Activated CD4-positive, CD25-positive, alpha-beta regulatory T cell (primary cell): ENCODE data around the gene FIBP.
A peak's percentile ranks its signal among the peaks of the same experiment; 100 is the strongest.

Source experiments
- DNase-seq, 4 experiments: peaks; one replicate each; lab custom pipeline; 2025; lab: John Stamatoyannopoulos, UW

The FIBP gene

GRCh38 chr11:65888163-65888814 lies at the start of gene FIBP:
Gene FIBP, minus strand, starts transcription at chr11:65888471. Its CDS starts 53 bp downstream, at chr11:65888418.
- DNase-seq, result peak; percentile 93 to 96 (median 93)

- DNase-seq, result no peak
These were observed 49.5 kb upstream of the FIBP start for GRCh38 chr11:65937766-65938165.

- DNase-seq, result no peak
These were observed 45.7 kb upstream of the FIBP start for GRCh38 chr11:65934014-65934413.

GRCh38 chr11:65932558-65932919 lies 44.3 kb upstream of the FIBP start:
- no peak for DNase-seq

- no peak for DNase-seq
These were observed 43.7 kb upstream of the FIBP start for GRCh38 chr11:65931773-65932557.

- no peak for DNase-seq
These were observed 40.4 kb upstream of the FIBP start for GRCh38 chr11:65928667-65929066.

GRCh38 chr11:65927904-65928397 lies 39.7 kb upstream of the FIBP start:
- peak; percentile 24 to 61 (median 57) for DNase-seq

- DNase-seq, result no peak
These were observed 37.1 kb upstream of the FIBP start for GRCh38 chr11:65925397-65925796.

GRCh38 chr11:65922565-65922964 lies 34.3 kb upstream of the FIBP start:
- DNase-seq, result no peak

GRCh38 chr11:65921876-65922275 lies 33.6 kb upstream of the FIBP start:
- no peak for DNase-seq

GRCh38 chr11:65921033-65921555 lies 32.8 kb upstream of the FIBP start:
- no peak for DNase-seq

GRCh38 chr11:65920372-65920802 lies 32.1 kb upstream of the FIBP start:
- no peak for DNase-seq

GRCh38 chr11:65919573-65920371 lies 31.5 kb upstream of the FIBP start:
- DNase-seq, result peak; percentile 47 to 54 (median 52)

GRCh38 chr11:65919141-65919572 lies 30.9 kb upstream of the FIBP start, which contains the start of gene DRAP1:
Gene DRAP1, plus strand, starts transcription at chr11:65919426. Its CDS starts 76 bp downstream, at chr11:65919502.
- DNase-seq, result peak; percentile 98 to 100 (median 99)

- no peak for DNase-seq
These were observed 30.2 kb upstream of the FIBP start, which contains the start of gene C11orf68 for GRCh38 chr11:65918211-65919140. Gene C11orf68, minus strand, starts transcription at chr11:65919062. Its CDS starts 31 bp downstream, at chr11:65919031.

GRCh38 chr11:65917434-65918210 lies 29.4 kb upstream of the FIBP start:
- no peak for DNase-seq

GRCh38 chr11:65917077-65917433 lies 28.8 kb upstream of the FIBP start:
- no peak for DNase-seq

- no peak for DNase-seq
These were observed 28.1 kb upstream of the FIBP start for GRCh38 chr11:65916391-65916790.

- DNase-seq, result no peak
These were observed 27.6 kb upstream of the FIBP start for GRCh38 chr11:65915821-65916251.
